Measurements from ENCODE around the gene GNB1.
A peak's percentile ranks its signal among the peaks of the same experiment; 100 is the strongest.

Gene GNB1

DNA sequence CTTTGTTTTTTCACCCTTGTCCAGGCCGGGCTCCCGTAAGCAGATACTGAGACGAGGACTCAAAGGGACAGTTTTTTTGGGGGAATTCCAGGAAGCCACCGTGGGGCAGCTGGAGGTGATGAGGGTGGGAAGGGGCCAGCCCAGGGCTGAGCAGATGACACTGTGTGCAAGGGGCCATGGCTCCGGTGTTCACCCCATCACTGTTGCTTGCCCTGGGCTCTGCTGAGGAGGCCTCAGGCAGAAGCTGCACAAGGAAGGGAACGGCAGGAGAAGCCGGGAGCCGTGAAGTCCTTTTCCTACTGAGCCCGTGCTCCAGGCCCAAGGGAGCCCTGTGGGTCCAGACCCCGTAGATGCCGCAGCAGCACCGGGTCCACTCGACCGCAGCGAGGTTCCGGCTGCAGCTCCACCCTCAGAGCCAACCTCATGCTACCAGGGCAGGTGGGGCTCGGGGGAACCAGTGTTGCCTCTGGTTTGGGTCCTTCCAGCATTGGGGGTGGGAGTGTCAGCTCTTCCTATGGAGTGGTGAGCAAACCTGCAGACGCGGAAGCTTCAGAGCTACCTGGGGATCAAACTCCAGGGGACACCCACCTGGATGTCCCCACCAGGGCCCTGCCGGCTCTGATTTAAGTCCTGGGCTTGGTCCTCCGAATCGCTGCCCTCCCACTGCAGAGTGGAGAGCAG, 19.9 kb upstream of the GNB1 start:
- H3K4me1 ChIP-seq (ENCODE audit: insufficient read depth, low read length): peaks cover 20% of the 10 kb centered on the region
- H3K9ac ChIP-seq (ENCODE audit: low read depth, low read length): no peak overlapping the region
- H3K27me3 ChIP-seq (ENCODE audit: insufficient read depth, low read length, poor library complexity): no peaks in the 10 kb centered on the region
- no peaks in the 10 kb centered on the region for H3K36me3 ChIP-seq (ENCODE audit: insufficient read depth, low read length)
- no peak overlapping the region for H2AFZ ChIP-seq (ENCODE audit: low read depth, low read length)
- H3K4me3 ChIP-seq (ENCODE audit: low read depth in 1 of 2, low read length in 2 of 2): no peak overlapping the region
- no peaks in the 10 kb centered on the region for H3K79me2 ChIP-seq (ENCODE audit: insufficient read depth, low read length)
- no peak for DNase-seq
- no peaks in the 10 kb centered on the region for H4K20me1 ChIP-seq (ENCODE audit: insufficient read depth, low read length)
- no peak overlapping the region for H3K27ac ChIP-seq (ENCODE audit: low read length)
- no peak overlapping the region for H3K4me2 ChIP-seq (ENCODE audit: insufficient read depth, low read length)
- no peak for TF ChIP-seq EZH2 (IDR thresholded peaks at IDR 0.05; ENCODE audit: borderline replicate concordance, low read depth, low read length, severe bottlenecking)
- TF ChIP-seq, protein P1, sequence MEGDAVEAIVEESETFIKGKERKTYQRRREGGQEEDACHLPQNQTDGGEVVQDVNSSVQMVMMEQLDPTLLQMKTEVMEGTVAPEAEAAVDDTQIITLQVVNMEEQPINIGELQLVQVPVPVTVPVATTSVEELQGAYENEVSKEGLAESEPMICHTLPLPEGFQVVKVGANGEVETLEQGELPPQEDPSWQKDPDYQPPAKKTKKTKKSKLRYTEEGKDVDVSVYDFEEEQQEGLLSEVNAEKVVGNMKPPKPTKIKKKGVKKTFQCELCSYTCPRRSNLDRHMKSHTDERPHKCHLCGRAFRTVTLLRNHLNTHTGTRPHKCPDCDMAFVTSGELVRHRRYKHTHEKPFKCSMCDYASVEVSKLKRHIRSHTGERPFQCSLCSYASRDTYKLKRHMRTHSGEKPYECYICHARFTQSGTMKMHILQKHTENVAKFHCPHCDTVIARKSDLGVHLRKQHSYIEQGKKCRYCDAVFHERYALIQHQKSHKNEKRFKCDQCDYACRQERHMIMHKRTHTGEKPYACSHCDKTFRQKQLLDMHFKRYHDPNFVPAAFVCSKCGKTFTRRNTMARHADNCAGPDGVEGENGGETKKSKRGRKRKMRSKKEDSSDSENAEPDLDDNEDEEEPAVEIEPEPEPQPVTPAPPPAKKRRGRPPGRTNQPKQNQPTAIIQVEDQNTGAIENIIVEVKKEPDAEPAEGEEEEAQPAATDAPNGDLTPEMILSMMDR (IDR thresholded peaks at IDR 0.05; ENCODE audit: borderline replicate concordance, extremely low read depth, low read length, poor library complexity, severe bottlenecking): no peak
- ATAC-seq (ENCODE audit: insufficient read depth, low read depth): no peak
- H3K9me3 ChIP-seq (ENCODE audit: insufficient read depth, low read length, severe bottlenecking): no peaks in the 10 kb centered on the region

DNA sequence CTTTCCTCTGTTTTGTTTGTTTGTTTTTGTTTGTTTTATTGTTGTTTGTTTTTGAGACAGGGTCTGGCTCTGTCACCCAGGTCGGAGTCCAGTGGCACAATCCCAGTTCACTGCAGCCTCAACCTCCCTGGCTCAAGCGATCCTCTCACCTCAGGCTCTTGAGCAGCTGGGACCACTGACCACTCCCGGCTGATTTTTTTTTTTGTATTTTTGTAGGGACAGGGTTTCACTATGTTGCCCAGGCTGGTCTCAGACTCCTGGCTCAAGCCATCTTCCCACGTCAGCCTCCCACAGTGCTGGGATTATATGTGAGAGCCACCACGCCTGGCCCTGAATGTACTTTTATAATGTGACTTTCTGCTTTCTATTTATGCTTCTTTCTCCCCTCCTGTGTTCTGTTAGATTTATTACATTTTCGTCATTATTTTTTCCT, 19.2 kb upstream of the GNB1 start:
- Histone ChIP-seq H3K9ac (ENCODE audit: low read depth, low read length) (peak overlapping the region; percentile 44), H3K9me3 (ENCODE audit: insufficient read depth, low read length, severe bottlenecking) (no peaks in the 10 kb centered on the region), H3K4me2 (ENCODE audit: insufficient read depth, low read length) (peak overlapping the region; percentile 70), H3K79me2 (ENCODE audit: insufficient read depth, low read length) (no peaks in the 10 kb centered on the region), H3K4me3 (ENCODE audit: low read depth in 1 of 2, low read length in 2 of 2) (peak overlapping the region in 1 of 2 experiments; percentile 57; a peak in 1 of 4 replicates), H3K4me1 (ENCODE audit: insufficient read depth, low read length) (peaks cover 20% of the 10 kb centered on the region), H3K27me3 (ENCODE audit: insufficient read depth, low read length, poor library complexity) (no peaks in the 10 kb centered on the region), H4K20me1 (ENCODE audit: insufficient read depth, low read length) (no peaks in the 10 kb centered on the region), H3K27ac (ENCODE audit: low read length) (no peak overlapping the region), H3K36me3 (ENCODE audit: insufficient read depth, low read length) (no peaks in the 10 kb centered on the region), H2AFZ (ENCODE audit: low read depth, low read length) (no peak overlapping the region; the same call in 1 of the 2 replicates)
- TF ChIP-seq, protein P1 (IDR thresholded peaks at IDR 0.05; ENCODE audit: borderline replicate concordance, extremely low read depth, low read length, poor library complexity, severe bottlenecking): no peak
- TF ChIP-seq EZH2 (IDR thresholded peaks at IDR 0.05; ENCODE audit: borderline replicate concordance, low read depth, low read length, severe bottlenecking): no peak
- ATAC-seq (ENCODE audit: insufficient read depth, low read depth): no peak
- no peak for DNase-seq

DNA sequence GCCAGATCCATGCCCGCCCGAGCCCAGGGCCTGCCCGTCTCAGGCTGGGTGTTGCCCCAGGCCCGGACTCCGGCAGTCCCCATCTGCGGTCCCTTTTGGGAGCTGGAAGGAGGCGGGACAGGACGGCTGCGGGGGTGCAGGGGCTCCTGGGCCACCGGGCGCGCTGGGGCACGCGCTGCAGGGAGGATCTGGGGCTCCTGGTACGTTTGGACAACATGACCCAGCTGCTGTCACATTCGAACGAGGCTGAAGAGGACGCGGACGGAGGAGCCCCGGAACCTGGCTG, 17.6 kb upstream of the GNB1 start:
- DNase-seq: no peak
- Histone ChIP-seq H3K4me1 (ENCODE audit: insufficient read depth, low read length) (peaks cover 20% of the 10 kb centered on the region), H3K4me3 (ENCODE audit: low read depth in 1 of 2, low read length in 2 of 2) (peak overlapping the region; percentile 40 to 63), H3K79me2 (ENCODE audit: insufficient read depth, low read length) (no peaks in the 10 kb centered on the region), H3K27me3 (ENCODE audit: insufficient read depth, low read length, poor library complexity) (no peaks in the 10 kb centered on the region), H3K27ac (ENCODE audit: low read length) (peak overlapping the region; percentile 74), H3K36me3 (ENCODE audit: insufficient read depth, low read length) (no peaks in the 10 kb centered on the region), H2AFZ (ENCODE audit: low read depth, low read length) (peak overlapping the region; percentile 96), H4K20me1 (ENCODE audit: insufficient read depth, low read length) (no peaks in the 10 kb centered on the region), H3K9ac (ENCODE audit: low read depth, low read length) (peak overlapping the region; percentile 66), H3K4me2 (ENCODE audit: insufficient read depth, low read length) (peak overlapping the region; percentile 83), H3K9me3 (ENCODE audit: insufficient read depth, low read length, severe bottlenecking) (no peaks in the 10 kb centered on the region)
- ATAC-seq (ENCODE audit: insufficient read depth, low read depth): no peak
- TF ChIP-seq EZH2 (IDR thresholded peaks at IDR 0.05; ENCODE audit: borderline replicate concordance, low read depth, low read length, severe bottlenecking): no peak

DNA sequence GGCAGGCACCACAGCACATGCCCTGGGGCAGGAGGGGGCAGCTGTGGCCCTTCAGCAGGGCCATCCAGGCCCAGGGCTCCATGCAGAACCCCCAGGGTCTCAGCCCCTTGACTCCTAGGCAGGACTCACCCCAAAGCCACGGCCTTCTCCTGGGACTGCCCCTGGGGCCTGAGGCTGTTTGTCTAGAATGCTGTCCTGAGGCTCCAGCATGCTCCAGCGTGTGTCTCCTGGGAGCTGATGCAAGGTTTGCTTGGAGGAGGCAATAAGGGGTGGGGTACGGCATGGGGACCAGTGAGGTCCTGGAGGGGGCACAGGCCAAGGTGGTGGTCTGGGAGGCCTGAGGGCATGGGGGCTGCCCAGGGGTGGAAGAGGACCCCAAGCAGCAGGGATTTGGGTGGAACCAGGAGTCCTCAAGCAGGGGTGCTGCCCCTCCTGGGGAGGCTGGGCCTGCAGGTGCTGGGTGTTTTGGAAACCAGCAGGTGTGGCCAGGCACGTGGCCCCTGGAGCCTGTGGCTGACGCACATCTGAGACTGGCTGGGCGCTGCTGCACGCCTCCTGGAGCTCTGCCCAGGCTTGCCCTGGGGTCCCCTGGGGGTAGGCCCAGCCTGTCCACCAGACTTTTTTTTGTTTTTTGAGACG, 16.3 kb upstream of the GNB1 start:
- DNase-seq: peak; percentile 31
- no peak overlapping the region for H3K9ac ChIP-seq (ENCODE audit: low read depth, low read length)
- H3K27me3 ChIP-seq (ENCODE audit: insufficient read depth, low read length, poor library complexity): no peaks in the 10 kb centered on the region
- no peaks in the 10 kb centered on the region for H4K20me1 ChIP-seq (ENCODE audit: insufficient read depth, low read length)
- no peak for ATAC-seq (ENCODE audit: insufficient read depth, low read depth)
- no peaks in the 10 kb centered on the region for H3K79me2 ChIP-seq (ENCODE audit: insufficient read depth, low read length)
- H3K36me3 ChIP-seq (ENCODE audit: insufficient read depth, low read length): no peaks in the 10 kb centered on the region
- no peak overlapping the region for H3K27ac ChIP-seq (ENCODE audit: low read length)
- H3K9me3 ChIP-seq (ENCODE audit: insufficient read depth, low read length, severe bottlenecking): no peaks in the 10 kb centered on the region
- no peak overlapping the region for H3K4me2 ChIP-seq (ENCODE audit: insufficient read depth, low read length)
- no peak for TF ChIP-seq EZH2 (IDR thresholded peaks at IDR 0.05; ENCODE audit: borderline replicate concordance, low read depth, low read length, severe bottlenecking)
- TF ChIP-seq, protein P1 (IDR thresholded peaks at IDR 0.05; ENCODE audit: borderline replicate concordance, extremely low read depth, low read length, poor library complexity, severe bottlenecking): no peak
- H2AFZ ChIP-seq (ENCODE audit: low read depth, low read length): no peak overlapping the region
- H3K4me1 ChIP-seq (ENCODE audit: insufficient read depth, low read length): peaks cover 20% of the 10 kb centered on the region
- no peak overlapping the region for H3K4me3 ChIP-seq (ENCODE audit: low read depth in 1 of 2, low read length in 2 of 2)

Measured in DND-41 (cell line).